K562 (cell line): Measurements from ENCODE around the gene VANGL1. TPM values are rescaled to one million over a fixed set of nuclear protein-coding genes. Genes with fewer than 3 reads are reported as not detected.

Source experiments
- ATAC-seq: fragments of 200-7000 bp; cut with Tn5 transposase; 3 replicates; pipeline ENCODE4 v1.9.1; 2020; ENCODE audit warnings: moderate library complexity
- BruUV-seq: library from RNA; stranded (reverse); fragments of 400-500 nt; replicated peaks from 2 replicates; lab custom pipeline; 2021; lab: Mats Ljungman, UMichigan
- CTCF ChIA-PET: fragments of 300-600 bp; formaldehyde crosslinking; extraction: SDS; loops from one replicate; lab custom pipeline; 2021; ENCODE audit warnings: low intra/inter-chr PET ratio; lab: Yijun Ruan, JAX
- POLR2A ChIA-PET: fragments of 300-600, 350-650 bp; sonication (Branson Sonifier 250); formaldehyde crosslinking; extraction: SDS; loops from one replicate; lab custom pipeline; 2021; ENCODE audit warnings: antibody characterized with exemption, inconsistent platforms; lab: Yijun Ruan, JAX
- DNase-seq, 4 experiments: peaks; one replicate each; pipeline versions ENCODE4 v3.0.0 to v3.0.0-alpha.2; 2011 to 2018; ENCODE audit warnings: low spot score in 3 of 4, mixed read lengths in 3 of 4; ENCODE audit errors: extremely low read depth in 1 of 4
- FAIRE-seq: peaks from 2 replicates; lab custom pipeline; 2011; peaks lifted over from hg19 to GRCh38; lab: Jason Lieb, UNC
- H2AFZ ChIP-seq: 2 replicates; pipeline ENCODE4 v1.6.0; 2011; ENCODE audit warnings: low read depth, low read length, control low read depth, inconsistent platforms
- H3K27ac ChIP-seq: fragments of 200-600 bp; 3 replicates; pipeline ENCODE4 v1.8.0; 2011; ENCODE audit warnings: low read depth, mild to moderate bottlenecking, control low read depth, inconsistent platforms, low read length, moderate library complexity, mixed read lengths; ENCODE audit errors: extremely low read depth
- H3K27me3 ChIP-seq, 2 experiments: fragments of 300-600 bp in 1 of 2; 2 replicates in 1 of 2; 3 replicates in 1 of 2; pipeline versions ENCODE4 v1.6.0 to v1.8.0; 2011; ENCODE audit warnings: inconsistent platforms in 2 of 2, low read length in 2 of 2, mild to moderate bottlenecking in 1 of 2, mixed read lengths in 1 of 2, moderate library complexity in 1 of 2; ENCODE audit not compliant: control insufficient read depth in 2 of 2, insufficient read depth in 2 of 2
- H3K36me3 ChIP-seq: fragments of 300-600 bp; 3 replicates; pipeline ENCODE4 v1.8.0; 2011; ENCODE audit warnings: mild to moderate bottlenecking, low read length, inconsistent platforms; ENCODE audit not compliant: control insufficient read depth, insufficient read depth
- H3K4me1 ChIP-seq, 2 experiments: fragments of 200-600 bp in 1 of 2; replicated peaks in 1 of 2; 2 replicates in 1 of 2; 3 replicates in 1 of 2; pipeline versions ENCODE4 v1.5.1 to v1.8.0; 2011; ENCODE audit warnings: inconsistent platforms in 2 of 2, low read length in 2 of 2, mild to moderate bottlenecking in 1 of 2, mixed read lengths in 1 of 2, moderate library complexity in 1 of 2; ENCODE audit not compliant: control insufficient read depth in 2 of 2, insufficient read depth in 2 of 2
- H3K4me2 ChIP-seq: 2 replicates; pipeline ENCODE4 v1.6.1; 2011; ENCODE audit warnings: low read length, control low read depth, inconsistent platforms, mixed read lengths; ENCODE audit not compliant: insufficient read depth
- H3K4me3 ChIP-seq: fragments of 200-600 bp; sonication (generic), shearing (Covaris generic); 2 replicates; pipeline ENCODE4 v1.5.1; 2016; ENCODE audit warnings: control low read depth, inconsistent platforms
- H3K79me2 ChIP-seq: fragments of 200-600 bp; 3 replicates; pipeline ENCODE4 v1.8.0; 2011; ENCODE audit warnings: low read length, inconsistent platforms; ENCODE audit not compliant: control insufficient read depth, insufficient read depth
- H3K9ac ChIP-seq, 2 experiments: 2 replicates each; pipeline versions ENCODE4 v1.6.0 to v1.6.1; 2011; ENCODE audit warnings: low read depth in 2 of 2, low read length in 2 of 2, control low read depth in 1 of 2, inconsistent platforms in 1 of 2, mild to moderate bottlenecking in 1 of 2, mixed read lengths in 1 of 2; ENCODE audit not compliant: insufficient read depth in 1 of 2
- H3K9me1 ChIP-seq: one replicate; pipeline ENCODE4 v1.6.0; 2011; ENCODE audit warnings: inconsistent platforms, mild to moderate bottlenecking, low read length, moderate library complexity; ENCODE audit not compliant: control insufficient read depth, insufficient read depth
- H3K9me3 ChIP-seq: replicated peaks from 2 replicates; pipeline ENCODE4 v1.5.1; 2011; ENCODE audit warnings: low read depth, low read length, inconsistent platforms; ENCODE audit not compliant: control insufficient read depth, insufficient read depth
- H4K20me1 ChIP-seq: replicated peaks from 2 replicates; pipeline ENCODE4 v1.6.1; 2011; ENCODE audit warnings: low read length, inconsistent platforms, mixed read lengths; ENCODE audit not compliant: control insufficient read depth, insufficient read depth
- CBFA2T3 ChIP-seq: fragments of 450-650 bp; IDR thresholded peaks from 2 replicates; pipeline ENCODE4 v1.6.1; 2017
- HIVEP1 ChIP-seq: fragments of 250-450 bp; sonication (Bioruptor Pico); IDR thresholded peaks from 2 replicates; pipeline ENCODE4 v1.4.0; 2020; ENCODE audit warnings: mild to moderate bottlenecking
- JUND ChIP-seq, 2 experiments: IDR thresholded peaks; 2 replicates in 1 of 2; 3 replicates in 1 of 2; pipeline ENCODE4 v1.6.1; 2011; ENCODE audit warnings: borderline replicate concordance in 2 of 2, low read depth in 2 of 2, low read length in 2 of 2, improper control_type of control experiment in 1 of 2, missing biosample characterization in 1 of 2, missing genetic modification characterization in 1 of 2, missing genetic modification reagents in 1 of 2
- KDM5B ChIP-seq: fragments of 200-600 bp; sonication (generic); IDR thresholded peaks from 2 replicates; pipeline ENCODE4 v1.6.1; 2012; ENCODE audit warnings: low read depth, mild to moderate bottlenecking, moderate library complexity, low read length, control low read depth, inconsistent platforms; ENCODE audit not compliant: insufficient replicate concordance
- KLF16 ChIP-seq: IDR thresholded peaks from 2 replicates; pipeline ENCODE4 v1.6.1; 2016; ENCODE audit warnings: antibody characterized with exemption
- NR2C1 ChIP-seq, 2 experiments: fragments of 450-650 bp; IDR thresholded peaks; 2 replicates each; pipeline ENCODE4 v1.6.1; 2017; ENCODE audit warnings: mild to moderate bottlenecking in 2 of 2, antibody characterized with exemption in 1 of 2, inconsistent platforms in 1 of 2, missing compliant biosample characterization in 1 of 2, missing genetic modification characterization in 1 of 2
- POLR2B ChIP-seq: fragments of 450-650 bp; IDR thresholded peaks from 2 replicates; pipeline ENCODE4 v1.6.1; 2018; ENCODE audit warnings: low read depth; ENCODE audit not compliant: partially characterized antibody
- POLR3G ChIP-seq: IDR thresholded peaks from 2 replicates; pipeline ENCODE4 v1.6.1; 2011; ENCODE audit not compliant: insufficient read length, insufficient replicate concordance; ENCODE audit errors: extremely low read depth
- RAD21 ChIP-seq, 2 experiments: fragments of 250-450 bp in 1 of 2; fragments of 450-650 bp in 1 of 2; sonication (Bioruptor Pico) in 1 of 2; formaldehyde crosslinking in 1 of 2; IDR thresholded peaks in 1 of 2; conservative IDR thresholded peaks in 1 of 2; 2 replicates each; pipeline versions ENCODE4 v1.4.0 to v1.8.0; 2020 to 2022; ENCODE audit warnings: mild to moderate bottlenecking in 2 of 2, moderate library complexity in 1 of 2
- RHOXF2B ChIP-seq: fragments of 250-450 bp; sonication (Bioruptor Pico); conservative IDR thresholded peaks from 2 replicates; pipeline ENCODE4 v1.5.1; 2021
- U2AF2 ChIP-seq: fragments of 200-400 bp; formaldehyde crosslinking; optimal IDR thresholded peaks from 2 replicates; pipeline ENCODE3; 2017; ENCODE audit warnings: low read depth, mild to moderate bottlenecking, low read length
- ZNF316 ChIP-seq: fragments of 450-650 bp; IDR thresholded peaks from 2 replicates; pipeline ENCODE4 v1.6.1; 2016
- ZNF551 ChIP-seq: fragments of 250-450 bp; sonication (Bioruptor Pico); IDR thresholded peaks from 2 replicates; pipeline ENCODE4 v1.5.0; 2021; ENCODE audit warnings: mild to moderate bottlenecking, moderate library complexity
- ZSCAN32 ChIP-seq: fragments of 450-650 bp; formaldehyde crosslinking; IDR thresholded peaks from 2 replicates; pipeline ENCODE4 v1.4.0; 2020; ENCODE audit warnings: mild to moderate bottlenecking, moderate library complexity
- WGBS: fragments of 100-300 bp; shearing (Covaris generic); methylation state at CpG from one replicate; pipeline ENCODE4 v1.1.6; 2016; ENCODE audit warnings: low coverage, mixed read lengths; ENCODE audit not compliant: insufficient coverage; ENCODE audit errors: missing lambda C conversion rate; 5-methylcytosine and 5-hydroxymethylcytosine counted together
- in situ Hi-C: fragments of 300-500 bp; cut with MboI; formaldehyde crosslinking; loops from 4 replicates; pipeline ENCODE4 v1.15.0; 2018; ENCODE audit warnings: inconsistent platforms, mixed read lengths
- intact Hi-C: fragments of 100-400 bp; cut with micrococcal nuclease; formaldehyde crosslinking; loops from 2 replicates; pipeline ENCODE4 v1.14.2; 2022
- polyA plus RNA-seq, 8 experiments: library from polyadenylated mRNA; depleted of rRNA in 4 of 8; stranded (reverse) in 5 of 8; unstranded in 3 of 8; fragments of >200 nt; fragmentation: Nextera tagmentation in 2 of 8; fragmentation: Illumina TruSeq in 1 of 8; extraction: Ambion mirVana in 2 of 8; extraction: Trizol in 1 of 8; gene quantifications; 2 replicates each; pipeline versions ENCODE4 v1.2.1 to v1.2.3, GENCODE V29; 2011 to 2014; ENCODE audit warnings: inconsistent platforms in 1 of 8, missing spikeins in 1 of 8
- total RNA-seq, 7 experiments: library from RNA; depleted of rRNA in 6 of 7; stranded (reverse); fragments of >200 nt in 6 of 7; fragmentation: Illumina TruSeq in 2 of 7; extraction: Trizol in 2 of 7; gene quantifications; 2 replicates each; pipeline versions ENCODE4 v1.2.1 to v1.2.3, GENCODE V29; 2011 to 2021; ENCODE audit warnings: low replicate concordance in 1 of 7
- TF ChIP-seq, protein P1 (sequence below), 3 experiments: IDR thresholded peaks in 2 of 3; conservative IDR thresholded peaks in 1 of 3; 2 replicates each; pipeline ENCODE4 v1.5.1; 2011 to 2012; ENCODE audit warnings: low read length in 3 of 3, mild to moderate bottlenecking in 3 of 3, control low read depth in 2 of 3, improper control_type of control experiment in 1 of 3, inconsistent platforms in 1 of 3, low read depth in 1 of 3, mixed read lengths in 1 of 3, moderate library complexity in 1 of 3; ENCODE audit not compliant: insufficient read depth in 2 of 3
- TF ChIP-seq, protein P2 (sequence below): fragments of 450-650 bp; formaldehyde crosslinking; IDR thresholded peaks from 2 replicates; pipeline ENCODE4 v1.4.0; 2020; ENCODE audit warnings: mild to moderate bottlenecking, moderate library complexity

VANGL1 gene
- total and polyA plus RNA-seq, 9 of the 15 experiments (the other 6 are each of a cell fraction or from before 2014, with no cell fraction given) = 0.90 to 12.8 (median 9.6) TPM

- no peak for TF ChIP-seq POLR3G
Measured at GRCh38 chr1:115594600-115594999, 47.2 kb upstream of the VANGL1 start (continued).

DNA sequence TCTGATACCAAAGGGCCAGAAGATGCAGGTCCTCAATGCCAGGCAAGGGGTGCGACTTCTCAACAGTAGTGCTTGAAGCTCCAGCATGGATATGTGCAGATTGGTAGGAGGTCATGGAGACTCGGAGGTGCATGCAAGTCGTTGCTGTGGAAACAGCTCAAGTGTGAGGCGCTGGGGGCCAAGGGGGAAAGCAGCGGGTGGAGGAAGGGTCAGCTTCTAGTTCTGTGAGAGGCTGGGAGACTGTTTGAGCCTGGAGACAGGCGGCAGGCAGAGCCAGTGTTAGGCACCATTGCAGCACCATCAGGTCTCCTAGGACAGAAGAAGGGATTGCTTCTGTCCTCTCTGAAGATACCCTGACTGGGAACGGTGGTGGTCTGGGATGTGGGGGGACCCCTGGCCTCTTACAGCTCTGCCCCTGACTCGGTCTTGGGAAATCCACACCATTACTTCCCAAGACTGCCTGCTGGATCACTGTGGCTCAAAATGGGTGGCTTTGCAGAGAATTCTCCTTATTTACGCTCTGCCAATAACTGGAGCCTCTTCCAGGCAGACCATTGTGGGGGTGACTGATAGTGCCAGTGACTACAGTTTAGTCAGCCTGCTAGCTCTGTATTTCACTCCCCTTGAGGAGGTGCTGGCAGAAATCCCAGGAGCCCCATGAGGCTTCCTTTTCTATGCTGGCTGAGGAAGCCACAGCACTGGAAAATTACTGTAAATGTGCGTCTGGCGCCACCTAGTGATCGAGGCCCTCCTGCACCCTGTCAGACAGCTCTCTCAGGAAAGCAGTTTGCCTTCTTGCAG lies 46.3 kb upstream of the VANGL1 start:
- Histone ChIP-seq H3K4me3 (no peak overlapping the region), H3K4me2 (no peak overlapping the region), H3K4me1 (no peaks in the 10 kb centered on the region), H2AFZ (no peak overlapping the region; the same call in 1 of the 2 replicates), H4K20me1 (no peaks in the 10 kb centered on the region), H3K9ac (no peak overlapping the region), H3K27ac (no peak overlapping the region), H3K9me1 (no peaks in the 10 kb centered on the region), H3K36me3 (no peaks in the 10 kb centered on the region), H3K79me2 (no peaks in the 10 kb centered on the region), H3K9me3 (no peaks in the 10 kb centered on the region), H3K27me3 (no peaks in the 10 kb centered on the region)
- 3% methylated on average over 12 of the region's 12 CpGs for WGBS
- DNase-seq (peak; percentile 75 to 82 (median 78)), FAIRE-seq (peak; percentile 93), ATAC-seq (peak; percentile 100)
- BruUV-seq = no TSS peak
- intact Hi-C loops (loop anchor here (1.0 to 10.0 kb wide), 4 partner anchors 131 to 617 kb away; no protein-coding TSS in a partner anchor), in situ Hi-C loops (no loop called here)
- ChIA-PET POLR2A (interaction anchor here (0.6 to 1.2 kb wide), 4 partner anchors 16 to 155 kb away, joined by 3 read pairs; no protein-coding TSS in a partner anchor), CTCF (interaction anchor here (0.5 to 1.9 kb wide), 5 partner anchors 9 to 506 kb away, joined by 3 to 9 read pairs (median 3); no protein-coding TSS in a partner anchor)
- TF ChIP-seq, protein P1, sequence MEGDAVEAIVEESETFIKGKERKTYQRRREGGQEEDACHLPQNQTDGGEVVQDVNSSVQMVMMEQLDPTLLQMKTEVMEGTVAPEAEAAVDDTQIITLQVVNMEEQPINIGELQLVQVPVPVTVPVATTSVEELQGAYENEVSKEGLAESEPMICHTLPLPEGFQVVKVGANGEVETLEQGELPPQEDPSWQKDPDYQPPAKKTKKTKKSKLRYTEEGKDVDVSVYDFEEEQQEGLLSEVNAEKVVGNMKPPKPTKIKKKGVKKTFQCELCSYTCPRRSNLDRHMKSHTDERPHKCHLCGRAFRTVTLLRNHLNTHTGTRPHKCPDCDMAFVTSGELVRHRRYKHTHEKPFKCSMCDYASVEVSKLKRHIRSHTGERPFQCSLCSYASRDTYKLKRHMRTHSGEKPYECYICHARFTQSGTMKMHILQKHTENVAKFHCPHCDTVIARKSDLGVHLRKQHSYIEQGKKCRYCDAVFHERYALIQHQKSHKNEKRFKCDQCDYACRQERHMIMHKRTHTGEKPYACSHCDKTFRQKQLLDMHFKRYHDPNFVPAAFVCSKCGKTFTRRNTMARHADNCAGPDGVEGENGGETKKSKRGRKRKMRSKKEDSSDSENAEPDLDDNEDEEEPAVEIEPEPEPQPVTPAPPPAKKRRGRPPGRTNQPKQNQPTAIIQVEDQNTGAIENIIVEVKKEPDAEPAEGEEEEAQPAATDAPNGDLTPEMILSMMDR (IDR thresholded peaks at IDR 0.05 in 2 of 3, conservative IDR thresholded peaks at IDR 0.05 in 1 of 3; ENCODE audit: insufficient read depth in 2 of 3, low read depth in 1 of 3, low read length in 3 of 3) = peak; percentile 88 to 93 (median 93)
- TF ChIP-seq ZNF551 (CRISPR knock-in tag) (no peak), CBFA2T3 (no peak), HIVEP1 (CRISPR knock-in tag) (no peak), KDM5B (no peak), RAD21 (CRISPR knock-in tag; conservative IDR thresholded peaks at IDR 0.05 in 1 of 2, IDR thresholded peaks at IDR 0.05 in 1 of 2) (peak; percentile 83 to 91), U2AF2 (no peak), ZNF316 (no peak), JUND (IDR thresholded peaks at IDR 0.05; ENCODE audit: borderline replicate concordance, low read depth, low read length) (peak; percentile 6; the same call in 1 of the 2 replicates), JUND (tag; IDR thresholded peaks at IDR 0.05; ENCODE audit: borderline replicate concordance, low read depth, low read length) (no peak), KLF16 (no peak), POLR2B (no peak), ZSCAN32 (CRISPR knock-in tag) (no peak), NR2C1 (IDR thresholded peaks at IDR 0.05) (no peak), NR2C1 (tag; IDR thresholded peaks at IDR 0.05) (no peak), RHOXF2B (no peak)
- TF ChIP-seq, protein P2, sequence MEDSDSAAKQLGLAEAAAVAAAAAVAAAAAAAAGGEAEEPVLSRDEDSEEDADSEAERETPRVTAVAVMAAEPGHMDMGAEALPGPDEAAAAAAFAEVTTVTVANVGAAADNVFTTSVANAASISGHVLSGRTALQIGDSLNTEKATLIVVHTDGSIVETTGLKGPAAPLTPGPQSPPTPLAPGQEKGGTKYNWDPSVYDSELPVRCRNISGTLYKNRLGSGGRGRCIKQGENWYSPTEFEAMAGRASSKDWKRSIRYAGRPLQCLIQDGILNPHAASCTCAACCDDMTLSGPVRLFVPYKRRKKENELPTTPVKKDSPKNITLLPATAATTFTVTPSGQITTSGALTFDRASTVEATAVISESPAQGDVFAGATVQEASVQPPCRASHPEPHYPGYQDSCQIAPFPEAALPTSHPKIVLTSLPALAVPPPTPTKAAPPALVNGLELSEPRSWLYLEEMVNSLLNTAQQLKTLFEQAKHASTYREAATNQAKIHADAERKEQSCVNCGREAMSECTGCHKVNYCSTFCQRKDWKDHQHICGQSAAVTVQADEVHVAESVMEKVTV (CRISPR knock-in tag) = peak; percentile 63
